M059J (cell line): ENCODE measurements around the gene MYOG. TPM values are rescaled to one million over a fixed set of nuclear protein-coding genes. Genes with fewer than 3 reads are reported as not detected.

Source experiments
- DNase-seq: peaks from one replicate; pipeline ENCODE4 v3.0.0-alpha.2; 2012; ENCODE audit warnings: low read depth
- total RNA-seq: library from RNA; depleted of rRNA; stranded (reverse); fragments of >200 nt; shearing (Covaris generic); gene quantifications from 2 replicates; pipeline ENCODE4 v1.2.3, GENCODE V29; 2014

Gene MYOG
- total RNA-seq, 1 experiment from 2014 or later = not detected

GRCh38 chr1:203072002-203072602 lies 13.7 kb downstream of the MYOG start:
- DNase-seq = no peak

- no peak for DNase-seq
Measured at GRCh38 chr1:203069030-203069747, 16.6 kb downstream of the MYOG start.

GRCh38 chr1:203066965-203067364 lies 18.8 kb downstream of the MYOG start:
- DNase-seq = no peak

- DNase-seq = no peak
Measured at GRCh38 chr1:203065986-203066385, 19.8 kb downstream of the MYOG start.

GRCh38 chr1:203065191-203065590 lies 20.6 kb downstream of the MYOG start:
- no peak for DNase-seq

- no peak for DNase-seq
Measured at GRCh38 chr1:203063287-203063686, 22.5 kb downstream of the MYOG start.

- no peak for DNase-seq
Measured at GRCh38 chr1:203060115-203060514, 25.7 kb downstream of the MYOG start.

- no peak for DNase-seq
Measured at GRCh38 chr1:203059485-203059884, 26.3 kb downstream of the MYOG start.

GRCh38 chr1:203058676-203058935 lies 27.2 kb downstream of the MYOG start:
- DNase-seq = no peak

GRCh38 chr1:203057911-203058675 lies 27.7 kb downstream of the MYOG start:
- DNase-seq = no peak

GRCh38 chr1:203056516-203056915 lies 29.3 kb downstream of the MYOG start:
- no peak for DNase-seq

- no peak for DNase-seq
Measured at GRCh38 chr1:203056012-203056411, 29.8 kb downstream of the MYOG start.

GRCh38 chr1:203055161-203055799 lies 30.5 kb downstream of the MYOG start:
- DNase-seq = no peak

GRCh38 chr1:203054642-203055041 lies 31.2 kb downstream of the MYOG start:
- DNase-seq = no peak

GRCh38 chr1:203054184-203054583 lies 31.6 kb downstream of the MYOG start:
- no peak for DNase-seq

- DNase-seq = no peak
Measured at GRCh38 chr1:203052601-203053000, 33.2 kb downstream of the MYOG start.

- DNase-seq = no peak
Measured at GRCh38 chr1:203051841-203052324, 33.9 kb downstream of the MYOG start.

- no peak for DNase-seq
Measured at GRCh38 chr1:203050826-203051225, 35.0 kb downstream of the MYOG start.

- DNase-seq = no peak
Measured at GRCh38 chr1:203049576-203050180, 36.1 kb downstream of the MYOG start.

GRCh38 chr1:203049077-203049476 lies 36.7 kb downstream of the MYOG start:
- no peak for DNase-seq

GRCh38 chr1:203048555-203049051 lies 37.2 kb downstream of the MYOG start:
- no peak for DNase-seq

GRCh38 chr1:203048086-203048485 lies 37.7 kb downstream of the MYOG start:
- no peak for DNase-seq
